CD4-positive, alpha-beta T cell treated with Interleukin-4 for 1 hour (primary cell): ENCODE data around the gene PURA.

Experiments
- DNase-seq, 2 donors: peaks; one replicate each; pipeline ENCODE4 v3.0.0-alpha.2; 2020 to 2022

Gene PURA

GRCh38 chr5:140110646-140110957 is 3.3 kb upstream of the PURA start:
- no peak for DNase-seq

GRCh38 chr5:140111011-140111858 is 2.7 kb upstream of the PURA start:
- no peak for DNase-seq

GRCh38 chr5:140111859-140112551 is 1.9 kb upstream of the PURA start:
- DNase-seq = no peak

GRCh38 chr5:140112685-140113179 is 1.2 kb upstream of the PURA start:
- no peak for DNase-seq

DNA sequence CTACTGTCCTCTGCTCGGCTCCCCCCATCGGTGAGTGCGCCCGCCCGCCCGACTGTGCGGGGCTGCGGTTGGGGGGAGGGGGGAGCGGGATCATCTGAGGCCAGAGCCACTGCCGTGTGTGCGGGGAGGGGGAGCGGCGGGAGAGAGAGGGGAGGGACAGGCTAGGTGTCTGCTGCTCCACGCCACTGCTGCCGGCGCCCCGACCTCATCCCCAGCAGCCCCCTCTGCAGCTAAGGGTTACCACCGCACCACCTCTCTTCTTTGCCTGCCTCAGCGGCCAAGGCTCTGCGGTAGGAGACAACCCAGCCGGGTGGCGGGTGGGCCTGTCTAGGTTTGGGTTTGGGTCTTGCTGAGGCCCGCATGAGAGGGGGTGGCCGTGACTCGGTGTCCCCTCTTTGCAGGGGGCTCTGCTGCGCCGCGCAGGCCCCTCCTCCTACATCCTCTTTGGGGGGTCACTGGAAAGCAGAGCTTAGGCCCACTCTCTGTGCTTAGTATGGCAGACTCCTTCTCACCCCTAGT is 670 bp upstream of the PURA start:
- peak in 1 of 2 donors; percentile 38 for DNase-seq

DNA sequence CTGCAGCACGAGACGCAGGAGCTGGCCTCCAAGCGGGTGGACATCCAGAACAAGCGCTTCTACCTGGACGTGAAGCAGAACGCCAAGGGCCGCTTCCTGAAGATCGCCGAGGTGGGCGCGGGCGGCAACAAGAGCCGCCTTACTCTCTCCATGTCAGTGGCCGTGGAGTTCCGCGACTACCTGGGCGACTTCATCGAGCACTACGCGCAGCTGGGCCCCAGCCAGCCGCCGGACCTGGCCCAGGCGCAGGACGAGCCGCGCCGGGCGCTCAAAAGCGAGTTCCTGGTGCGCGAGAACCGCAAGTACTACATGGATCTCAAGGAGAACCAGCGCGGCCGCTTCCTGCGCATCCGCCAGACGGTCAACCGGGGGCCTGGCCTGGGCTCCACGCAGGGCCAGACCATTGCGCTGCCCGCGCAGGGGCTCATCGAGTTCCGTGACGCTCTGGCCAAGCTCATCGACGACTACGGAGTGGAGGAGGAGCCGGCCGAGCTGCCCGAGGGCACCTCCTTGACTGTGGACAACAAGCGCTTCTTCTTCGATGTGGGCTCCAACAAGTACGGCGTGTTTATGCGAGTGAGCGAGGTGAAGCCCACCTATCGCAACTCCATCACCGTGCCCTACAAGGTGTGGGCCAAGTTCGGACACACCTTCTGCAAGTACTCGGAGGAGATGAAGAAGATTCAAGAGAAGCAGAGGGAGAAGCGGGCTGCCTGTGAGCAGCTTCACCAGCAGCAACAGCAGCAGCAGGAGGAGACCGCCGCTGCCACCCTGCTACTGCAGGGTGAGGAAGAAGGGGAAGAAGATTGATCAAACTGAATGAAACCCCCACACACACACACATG is 654 bp downstream of the PURA start:
- peak; percentile 40 to 46 for DNase-seq

- no peak for DNase-seq
Measured at GRCh38 chr5:140115186-140115500, 1.2 kb downstream of the PURA start.

- DNase-seq = peak in 1 of 2 donors; percentile 21
Measured at GRCh38 chr5:140116716-140117115, 2.8 kb downstream of the PURA start.

- DNase-seq = no peak
Measured at GRCh38 chr5:140117523-140117922, 3.6 kb downstream of the PURA start.

DNA sequence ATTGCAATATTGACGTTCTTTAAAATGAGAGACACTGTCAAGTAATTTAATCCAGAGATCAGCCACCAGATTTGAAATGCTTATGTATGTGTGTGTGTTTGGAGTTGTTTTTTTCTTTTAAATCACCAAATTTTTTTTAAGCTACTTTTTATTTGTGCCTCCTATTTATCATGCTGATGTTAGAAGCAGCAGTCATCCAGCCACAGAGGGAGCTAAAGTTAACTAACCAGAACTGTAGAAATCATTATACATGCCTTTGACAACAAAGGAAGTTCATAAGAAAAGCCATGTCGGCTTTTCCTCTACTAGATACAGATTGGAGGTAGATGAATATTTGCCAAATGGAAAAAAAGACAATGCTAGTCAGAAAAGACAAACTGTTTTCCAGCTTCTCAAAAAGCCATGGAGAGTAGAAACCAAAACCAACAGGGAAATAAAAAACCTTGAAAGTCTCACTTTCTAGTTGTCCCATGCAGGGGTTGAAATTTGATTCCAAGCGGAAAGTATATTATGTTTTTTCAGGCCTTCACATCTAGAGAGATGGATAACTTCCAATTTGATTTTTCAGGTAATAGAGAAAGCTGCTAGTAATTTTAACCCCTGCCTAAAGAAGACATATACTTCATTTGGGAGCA is 4.5 kb downstream of the PURA start:
- peak in 1 of 2 donors; percentile 24 for DNase-seq

DNA sequence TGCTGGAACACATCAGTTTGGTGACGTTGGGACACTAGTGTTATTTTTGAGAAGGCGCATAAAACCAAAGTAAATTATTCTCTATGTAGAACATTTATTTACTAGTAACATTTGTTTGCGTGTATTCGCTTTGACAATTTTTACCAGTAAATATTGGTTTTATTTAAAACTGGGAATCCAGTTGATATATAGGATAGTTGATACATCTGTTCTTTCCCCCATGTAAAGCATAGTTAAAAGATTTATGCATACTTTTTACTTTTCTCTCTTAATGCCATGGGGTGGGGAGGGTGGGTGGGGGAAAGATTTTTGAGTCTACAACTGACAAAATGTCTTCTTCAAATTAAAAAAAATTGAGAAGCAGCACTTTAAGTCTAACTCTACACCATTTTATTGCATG is 11.7 kb downstream of the PURA start, which contains the start of gene IGIP:
IGIP (plus strand) TSS at position 301 of the 400 bp plus-strand sequence. CDS start 2,540 bp downstream, outside the sequence.
- no peak for DNase-seq

- DNase-seq = no peak
Measured at GRCh38 chr5:140126315-140127012, 12.6 kb downstream of the PURA start.

- DNase-seq = no peak
Measured at GRCh38 chr5:140128376-140128775, 14.5 kb downstream of the PURA start.

- no peak for DNase-seq
Measured at GRCh38 chr5:140130949-140131733, 17.2 kb downstream of the PURA start.

DNA sequence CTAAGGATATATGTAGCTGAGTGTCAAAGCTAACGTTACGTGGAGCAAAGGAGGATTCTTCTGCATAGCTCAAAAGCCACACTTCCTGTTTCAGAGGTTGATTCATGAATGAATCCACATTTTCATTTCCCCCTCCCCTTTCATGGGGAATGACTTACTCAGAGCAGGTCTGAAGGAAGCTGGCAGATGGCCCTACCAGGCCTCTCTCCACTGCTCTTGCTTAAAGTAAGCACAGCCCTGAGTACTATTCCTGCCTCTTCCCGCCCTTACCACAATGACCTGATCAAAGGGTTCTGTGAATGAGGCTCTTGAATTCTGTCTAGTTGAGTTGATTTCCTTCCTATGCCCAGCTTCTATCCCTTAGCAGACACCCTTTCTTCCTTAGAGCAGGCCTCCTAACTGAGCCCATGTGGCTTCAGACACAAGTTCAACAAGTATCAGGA is 18.1 kb downstream of the PURA start:
- no peak for DNase-seq

DNA sequence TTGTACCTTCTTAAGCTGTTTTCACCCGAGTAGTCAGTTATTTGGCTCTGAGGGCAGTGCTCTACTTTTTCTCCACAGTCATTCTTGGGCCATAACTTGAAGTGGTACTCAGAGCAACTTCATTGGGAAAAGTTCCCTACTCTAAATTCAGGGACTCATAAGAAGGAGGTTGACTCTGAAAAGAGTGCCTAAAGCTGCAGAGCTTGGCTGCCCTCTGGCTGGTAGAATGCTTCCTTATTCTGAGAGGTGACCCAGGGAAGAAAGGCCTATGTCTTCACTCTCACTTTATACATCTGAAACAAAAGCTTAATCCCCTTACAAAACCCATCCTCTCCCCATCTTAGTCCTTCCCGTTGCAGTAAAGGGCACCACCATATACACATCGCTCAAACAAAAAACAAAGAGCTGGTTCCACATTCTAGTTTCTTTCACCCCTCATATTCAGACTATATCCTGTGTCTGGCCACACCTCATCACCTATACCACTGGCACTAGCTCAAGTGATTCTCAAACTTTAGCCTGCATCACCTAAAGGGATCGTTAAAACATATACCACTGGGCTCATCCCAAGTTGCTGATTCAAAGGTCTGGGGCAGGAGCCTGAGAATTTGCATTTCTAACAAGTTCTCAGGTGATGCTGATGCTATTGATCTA is 19.7 kb downstream of the PURA start:
- DNase-seq = no peak

GRCh38 chr5:140134277-140134935 is 20.5 kb downstream of the PURA start:
- DNase-seq = no peak

GRCh38 chr5:140135127-140135526 is 21.2 kb downstream of the PURA start:
- no peak for DNase-seq

GRCh38 chr5:140136624-140137023 is 22.7 kb downstream of the PURA start:
- no peak for DNase-seq

DNA sequence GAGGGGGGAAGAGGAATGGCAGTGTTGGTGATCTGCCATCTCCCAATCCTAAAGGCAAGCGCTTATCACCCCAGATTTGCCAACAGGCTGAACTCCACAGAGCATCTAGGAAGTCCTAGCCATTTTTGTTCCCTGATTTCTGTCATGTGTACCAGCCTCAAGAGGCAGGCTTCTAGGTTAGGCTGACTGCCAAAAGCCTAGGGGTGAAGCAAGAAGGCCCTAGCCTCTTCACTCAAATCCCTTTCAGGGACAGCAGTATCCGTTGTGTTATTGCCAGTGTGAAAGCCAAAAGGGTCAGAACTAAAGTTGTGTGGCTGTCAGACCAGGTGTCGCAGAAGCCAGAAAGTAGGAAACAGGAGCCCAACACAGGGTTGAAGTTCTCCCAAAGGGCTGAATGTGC is 26.5 kb downstream of the PURA start:
- DNase-seq = no peak
